Astrocyte (in vitro differentiated cells and primary cell): ENCODE results near the gene DMRT2. TPM values are rescaled to one million over a fixed set of nuclear protein-coding genes. Genes with fewer than 3 reads are reported as not detected.

Experiments used
- DNase-seq: peaks from one replicate; pipeline ENCODE4 v3.0.0-alpha.2; 2010; ENCODE audit warnings: low read depth
- FAIRE-seq: peaks from 2 replicates; lab custom pipeline; 2011; peaks lifted over from hg19 to GRCh38; lab: Jason Lieb, UNC
- H2AFZ ChIP-seq: 2 replicates; pipeline ENCODE4 v1.6.0; 2012; ENCODE audit warnings: low read depth, low read length, inconsistent platforms
- H3K27ac ChIP-seq: 2 replicates; pipeline ENCODE4 v1.5.1; 2011; ENCODE audit warnings: low read depth, low read length, inconsistent platforms
- H3K27me3 ChIP-seq: 2 replicates; pipeline ENCODE4 v1.6.0; 2011; ENCODE audit warnings: low read length, inconsistent platforms; ENCODE audit not compliant: insufficient read depth
- H3K36me3 ChIP-seq: 2 replicates; pipeline ENCODE4 v1.5.1; 2011; ENCODE audit warnings: low read length, inconsistent platforms; ENCODE audit not compliant: insufficient read depth
- H3K4me1 ChIP-seq: 2 replicates; pipeline ENCODE4 v1.5.1; 2011; ENCODE audit warnings: low read length, inconsistent platforms; ENCODE audit not compliant: insufficient read depth
- H3K4me2 ChIP-seq: 2 replicates; pipeline ENCODE4 v1.6.0; 2012; ENCODE audit warnings: low read length, inconsistent platforms
- H3K4me3 ChIP-seq: 2 replicates; pipeline ENCODE4 v1.5.1; 2011; ENCODE audit warnings: low read depth, mild to moderate bottlenecking, low read length, inconsistent platforms; ENCODE audit not compliant: insufficient read depth
- H3K79me2 ChIP-seq: 2 replicates; pipeline ENCODE4 v1.6.0; 2012; ENCODE audit warnings: mild to moderate bottlenecking, low read length, inconsistent platforms; ENCODE audit not compliant: insufficient read depth
- H3K9ac ChIP-seq: 2 replicates; pipeline ENCODE4 v1.6.0; 2012; ENCODE audit warnings: mild to moderate bottlenecking, low read length, inconsistent platforms
- H3K9me3 ChIP-seq: 2 replicates; pipeline ENCODE4 v1.5.1; 2012; ENCODE audit warnings: low read depth, mild to moderate bottlenecking, low read length, inconsistent platforms; ENCODE audit not compliant: insufficient read depth
- H4K20me1 ChIP-seq: 2 replicates; pipeline ENCODE4 v1.6.0; 2012; ENCODE audit warnings: low read length, inconsistent platforms; ENCODE audit not compliant: insufficient read depth
- H3K27ac Mint-ChIP-seq: one replicate; pipeline ENCODE4 v1.8.0; 2021; ENCODE audit warnings: mild to moderate bottlenecking, mixed read lengths; ENCODE audit not compliant: unreplicated experiment
- H3K27me3 Mint-ChIP-seq: one replicate; pipeline ENCODE4 v1.8.0; 2021; ENCODE audit warnings: low read depth, mixed read lengths; ENCODE audit not compliant: unreplicated experiment
- H3K36me3 Mint-ChIP-seq: one replicate; pipeline ENCODE4 v1.8.0; 2021; ENCODE audit warnings: low read depth, mixed read lengths; ENCODE audit not compliant: unreplicated experiment
- H3K4me1 Mint-ChIP-seq: one replicate; pipeline ENCODE4 v1.8.0; 2021; ENCODE audit warnings: low read depth, mixed read lengths; ENCODE audit not compliant: unreplicated experiment
- H3K4me3 Mint-ChIP-seq: one replicate; pipeline ENCODE4 v1.8.0; 2021; ENCODE audit warnings: mild to moderate bottlenecking, moderate library complexity, mixed read lengths; ENCODE audit not compliant: unreplicated experiment
- H3K9me3 Mint-ChIP-seq: one replicate; pipeline ENCODE4 v1.8.0; 2021; ENCODE audit warnings: mild to moderate bottlenecking, mixed read lengths; ENCODE audit not compliant: unreplicated experiment
- EZH2 ChIP-seq: IDR thresholded peaks from 2 replicates; pipeline ENCODE4 v1.6.1; 2012; ENCODE audit warnings: mild to moderate bottlenecking, low read length, inconsistent platforms; ENCODE audit not compliant: insufficient read depth
- total RNA-seq: library from RNA; stranded (reverse); gene quantifications from 2 replicates; pipeline ENCODE4 v1.2.1, GENCODE V29; 2021
- TF ChIP-seq, protein P1 (sequence below): IDR thresholded peaks from 2 replicates; pipeline ENCODE4 v1.5.1; 2011; ENCODE audit warnings: low read depth, mild to moderate bottlenecking, inconsistent platforms, low read length, moderate library complexity; ENCODE audit not compliant: insufficient read depth

Gene DMRT2
- total RNA-seq, 1 donor from 2014 or later: 0.18 TPM

DNA sequence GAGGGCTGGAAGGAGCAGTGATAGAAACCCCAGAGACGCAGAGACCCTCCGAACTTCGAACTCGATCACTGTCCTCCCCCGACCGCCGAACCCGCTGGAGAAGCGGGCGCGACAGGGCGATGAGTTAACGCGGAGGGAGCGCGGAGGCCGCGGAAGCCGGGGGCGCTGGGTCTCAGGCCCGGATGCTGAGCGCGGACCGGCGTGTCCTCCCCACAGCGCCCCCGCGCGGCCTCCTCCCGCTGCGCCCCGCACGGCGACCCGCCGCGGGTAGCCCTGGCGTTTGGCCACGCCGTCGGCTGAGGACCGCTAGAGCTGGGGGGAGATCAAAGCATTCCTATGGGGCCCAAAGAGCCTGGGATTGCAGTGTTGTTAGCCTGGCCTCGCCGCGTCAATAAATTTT, 7.7 kb upstream of the DMRT2 start:
- no peak overlapping the region for H3K9ac ChIP-seq
- no peaks in the 10 kb centered on the region for H4K20me1 ChIP-seq
- FAIRE-seq (no peak), DNase-seq (no peak)
- H3K27me3 Mint-ChIP-seq: peaks cover 88% of the 10 kb centered on the region
- H3K79me2 ChIP-seq: no peaks in the 10 kb centered on the region
- no peaks in the 10 kb centered on the region for H3K36me3 ChIP-seq
- H3K4me3 Mint-ChIP-seq: peak overlapping the region; percentile 80
- H3K4me1 ChIP-seq: no peaks in the 10 kb centered on the region
- peaks cover 3% of the 10 kb centered on the region for H3K9me3 ChIP-seq
- TF ChIP-seq, protein P1, sequence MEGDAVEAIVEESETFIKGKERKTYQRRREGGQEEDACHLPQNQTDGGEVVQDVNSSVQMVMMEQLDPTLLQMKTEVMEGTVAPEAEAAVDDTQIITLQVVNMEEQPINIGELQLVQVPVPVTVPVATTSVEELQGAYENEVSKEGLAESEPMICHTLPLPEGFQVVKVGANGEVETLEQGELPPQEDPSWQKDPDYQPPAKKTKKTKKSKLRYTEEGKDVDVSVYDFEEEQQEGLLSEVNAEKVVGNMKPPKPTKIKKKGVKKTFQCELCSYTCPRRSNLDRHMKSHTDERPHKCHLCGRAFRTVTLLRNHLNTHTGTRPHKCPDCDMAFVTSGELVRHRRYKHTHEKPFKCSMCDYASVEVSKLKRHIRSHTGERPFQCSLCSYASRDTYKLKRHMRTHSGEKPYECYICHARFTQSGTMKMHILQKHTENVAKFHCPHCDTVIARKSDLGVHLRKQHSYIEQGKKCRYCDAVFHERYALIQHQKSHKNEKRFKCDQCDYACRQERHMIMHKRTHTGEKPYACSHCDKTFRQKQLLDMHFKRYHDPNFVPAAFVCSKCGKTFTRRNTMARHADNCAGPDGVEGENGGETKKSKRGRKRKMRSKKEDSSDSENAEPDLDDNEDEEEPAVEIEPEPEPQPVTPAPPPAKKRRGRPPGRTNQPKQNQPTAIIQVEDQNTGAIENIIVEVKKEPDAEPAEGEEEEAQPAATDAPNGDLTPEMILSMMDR: no peak
- TF ChIP-seq EZH2: peak; percentile 43
- H3K4me3 ChIP-seq: no peak overlapping the region
- H2AFZ ChIP-seq: peak overlapping the region; percentile 10
- no peaks in the 10 kb centered on the region for H3K36me3 Mint-ChIP-seq
- peak overlapping the region; percentile 33 for H3K4me2 ChIP-seq
- H3K4me1 Mint-ChIP-seq: peaks cover 2% of the 10 kb centered on the region
- H3K9me3 Mint-ChIP-seq: peaks cover 3% of the 10 kb centered on the region
- peaks cover 57% of the 10 kb centered on the region for H3K27me3 ChIP-seq
- peak overlapping the region; percentile 18 for H3K27ac Mint-ChIP-seq
- H3K27ac ChIP-seq: no peak overlapping the region

DNA sequence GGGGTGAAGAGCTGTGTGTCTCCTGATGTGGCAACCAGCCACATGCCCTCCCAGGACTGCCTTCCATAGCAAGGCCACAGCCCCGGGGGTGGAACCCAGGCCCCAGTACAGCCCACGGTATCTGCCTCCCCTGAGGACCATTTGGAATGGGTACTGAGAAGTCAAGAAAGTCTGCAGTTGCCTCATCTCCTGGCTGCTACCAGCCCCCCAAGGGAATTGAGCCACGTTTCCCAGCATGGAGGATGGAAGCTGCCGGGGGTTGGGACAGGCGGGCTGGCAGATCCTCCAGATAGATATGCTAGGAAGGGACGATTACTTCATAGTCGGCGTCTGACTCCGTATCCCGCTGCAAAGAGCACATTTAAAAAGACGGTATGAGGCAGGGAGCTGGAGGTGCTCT, 5.5 kb upstream of the DMRT2 start:
- Histone ChIP-seq H2AFZ (no peak overlapping the region), H3K4me1 (no peaks in the 10 kb centered on the region), H3K36me3 (no peaks in the 10 kb centered on the region), H3K27ac (no peak overlapping the region), H3K79me2 (no peaks in the 10 kb centered on the region), H3K4me3 (no peak overlapping the region), H3K9ac (no peak overlapping the region), H4K20me1 (no peaks in the 10 kb centered on the region), H3K27me3 (peaks cover 79% of the 10 kb centered on the region), H3K4me2 (no peak overlapping the region), H3K9me3 (peaks cover 3% of the 10 kb centered on the region)
- Mint-ChIP-seq H3K27me3 (peaks cover 89% of the 10 kb centered on the region), H3K4me1 (peaks cover 2% of the 10 kb centered on the region), H3K9me3 (peaks cover 11% of the 10 kb centered on the region), H3K4me3 (no peak overlapping the region), H3K27ac (no peak overlapping the region), H3K36me3 (no peaks in the 10 kb centered on the region)
- TF ChIP-seq, protein P1: no peak
- peak; percentile 19 for TF ChIP-seq EZH2
- FAIRE-seq: no peak
- no peak for DNase-seq

DNA sequence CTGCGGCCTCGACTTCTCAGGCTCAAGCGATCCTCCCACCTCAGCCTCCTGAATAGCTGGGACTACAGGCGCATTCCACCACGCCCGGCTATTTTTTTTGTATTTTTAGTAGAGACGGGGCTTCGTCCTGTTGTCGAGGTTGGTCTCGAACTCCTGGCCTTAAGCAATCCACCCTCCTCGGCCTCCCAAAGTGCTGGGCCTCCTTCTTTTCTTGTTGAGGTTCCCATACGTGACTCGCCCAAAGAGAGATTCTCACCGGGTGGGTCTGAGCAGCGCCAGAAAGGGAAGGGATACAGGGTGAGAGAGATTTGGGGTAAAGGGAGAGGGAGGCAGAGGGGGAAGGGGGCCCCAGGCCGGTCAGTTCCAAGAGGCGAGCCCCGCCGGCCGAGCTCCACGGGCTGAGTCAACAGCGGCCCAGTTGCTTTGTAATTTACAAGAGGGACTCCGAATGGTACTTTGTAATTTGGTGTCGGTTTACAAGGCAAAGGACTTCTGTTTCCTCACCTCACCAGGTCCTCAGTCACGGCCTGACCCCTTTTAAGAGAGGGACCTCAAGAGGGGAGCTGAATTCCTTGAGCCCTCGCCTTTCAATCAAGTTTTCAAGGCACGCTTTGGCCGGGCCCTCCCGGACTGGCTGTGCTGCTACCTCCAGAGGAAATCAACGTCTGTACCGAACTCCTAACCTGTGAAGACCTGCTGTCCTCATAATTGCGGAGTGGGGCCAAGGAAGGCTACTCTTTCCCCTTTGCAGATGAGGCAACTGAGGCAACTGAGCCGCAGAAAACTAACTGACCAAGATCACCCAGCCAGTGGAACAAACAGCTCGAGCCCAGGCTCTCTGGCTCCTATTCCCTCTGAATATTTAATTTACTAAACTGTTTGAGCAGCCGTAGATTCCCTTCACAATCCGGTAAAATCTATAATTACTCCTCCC, 3.3 kb upstream of the DMRT2 start:
- no peaks in the 10 kb centered on the region for H3K4me1 ChIP-seq
- no peaks in the 10 kb centered on the region for H3K36me3 ChIP-seq
- H3K79me2 ChIP-seq: no peaks in the 10 kb centered on the region
- peaks cover 3% of the 10 kb centered on the region for H3K9me3 ChIP-seq
- peaks cover 84% of the 10 kb centered on the region for H3K27me3 ChIP-seq
- no peak for DNase-seq
- no peak for FAIRE-seq
- H2AFZ ChIP-seq: no peak overlapping the region
- H3K4me2 ChIP-seq: peak overlapping the region; percentile 77
- H3K4me1 Mint-ChIP-seq: peaks cover 4% of the 10 kb centered on the region
- no peak overlapping the region for H3K4me3 Mint-ChIP-seq
- no peaks in the 10 kb centered on the region for H3K36me3 Mint-ChIP-seq
- TF ChIP-seq, protein P1: no peak
- TF ChIP-seq EZH2: no peak
- H4K20me1 ChIP-seq: no peaks in the 10 kb centered on the region
- peak overlapping the region; percentile 31 for H3K27ac Mint-ChIP-seq
- peaks cover 85% of the 10 kb centered on the region for H3K27me3 Mint-ChIP-seq
- H3K9me3 Mint-ChIP-seq: peaks cover 13% of the 10 kb centered on the region
- no peak overlapping the region for H3K4me3 ChIP-seq
- no peak overlapping the region for H3K9ac ChIP-seq
- no peak overlapping the region for H3K27ac ChIP-seq
